Activated naive CD8-positive, alpha-beta T cell treated with anti-CD3 and anti-CD28 coated beads for 36 hours (primary cell): ENCODE data around the gene RNF223. TPM values are rescaled to one million over a fixed set of nuclear protein-coding genes. Genes with fewer than 3 reads are reported as not detected.
A peak's percentile ranks its signal among the peaks of the same experiment; 100 is the strongest.
"Not testable (repeated sequence)": the region's sequence is repeated elsewhere in the genome, so short reads cannot be mapped to it uniquely, and the experiment has no call there.

Source experiments
- DNase-seq: peaks from one replicate; pipeline ENCODE4 v3.0.0; 2021
- H3K27ac Mint-ChIP-seq: one replicate; pipeline ENCODE4 v1.8.0; 2022; ENCODE audit warnings: mild to moderate bottlenecking, moderate library complexity, mixed read lengths
- H3K27me3 Mint-ChIP-seq: one replicate; pipeline ENCODE4 v1.8.0; 2022; ENCODE audit warnings: mild to moderate bottlenecking, mixed read lengths
- H3K36me3 Mint-ChIP-seq: one replicate; pipeline ENCODE4 v1.8.0; 2021; ENCODE audit warnings: mild to moderate bottlenecking, mixed read lengths
- H3K4me1 Mint-ChIP-seq: one replicate; pipeline ENCODE4 v1.8.0; 2021; ENCODE audit warnings: mixed read lengths
- H3K4me3 Mint-ChIP-seq: one replicate; pipeline ENCODE4 v1.8.0; 2022; ENCODE audit warnings: mild to moderate bottlenecking, moderate library complexity, mixed read lengths
- H3K9me3 Mint-ChIP-seq: one replicate; pipeline ENCODE4 v1.8.0; 2022; ENCODE audit warnings: mixed read lengths
- total RNA-seq, 2 experiments: library from RNA; stranded (reverse); gene quantifications; one replicate each; pipeline ENCODE4 v1.2.3, GENCODE V29; 2021

The RNF223 gene
- total RNA-seq, 2 experiments from 2014 or later: not detected

DNA sequence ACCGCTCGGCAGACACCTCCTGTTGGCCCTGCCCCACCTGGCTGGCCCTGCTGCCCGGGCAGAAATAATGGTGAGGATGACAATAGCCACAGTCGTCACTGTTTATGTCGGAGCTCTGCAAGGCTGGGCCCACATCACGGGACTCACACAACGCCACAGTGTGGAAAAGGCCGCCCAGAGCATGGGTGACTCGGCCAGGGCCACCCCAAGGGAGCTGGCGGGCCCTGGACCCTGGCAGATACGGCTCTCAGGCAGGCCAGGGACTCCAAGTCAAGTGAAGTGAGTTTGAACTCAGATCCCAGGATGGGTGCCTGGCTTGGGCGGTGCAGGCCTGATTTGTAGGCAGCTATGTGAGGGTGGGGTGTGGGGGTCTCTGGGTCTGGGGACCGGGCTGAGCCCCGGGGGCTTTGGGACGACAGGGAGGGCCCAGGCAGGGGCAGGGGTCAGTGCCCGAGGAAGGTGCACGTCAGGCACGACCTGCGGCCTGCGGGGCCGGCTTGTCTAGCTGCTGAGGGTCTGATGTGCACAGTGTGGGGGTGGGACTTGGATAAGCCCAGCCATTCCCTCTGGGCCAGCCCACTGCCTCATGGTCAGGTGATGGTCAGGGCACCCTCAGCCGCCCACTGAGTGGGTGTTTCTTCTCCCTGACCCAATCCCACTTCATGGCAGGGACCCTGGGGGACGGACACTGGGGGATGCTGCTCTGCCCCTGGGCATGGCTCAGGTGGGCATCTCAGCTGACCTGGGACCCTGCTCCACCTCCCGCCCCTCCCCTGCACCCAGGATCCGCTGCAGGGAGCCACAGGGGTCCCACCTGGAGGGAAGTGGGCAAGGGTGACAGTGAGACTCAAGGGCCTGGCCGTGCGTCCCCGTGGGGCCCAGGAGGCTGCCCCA lies 1.0 kb downstream of the RNF223 start:
- H3K27ac Mint-ChIP-seq: no peak overlapping the region
- peaks cover 4% of the 10 kb centered on the region for H3K36me3 Mint-ChIP-seq

DNA sequence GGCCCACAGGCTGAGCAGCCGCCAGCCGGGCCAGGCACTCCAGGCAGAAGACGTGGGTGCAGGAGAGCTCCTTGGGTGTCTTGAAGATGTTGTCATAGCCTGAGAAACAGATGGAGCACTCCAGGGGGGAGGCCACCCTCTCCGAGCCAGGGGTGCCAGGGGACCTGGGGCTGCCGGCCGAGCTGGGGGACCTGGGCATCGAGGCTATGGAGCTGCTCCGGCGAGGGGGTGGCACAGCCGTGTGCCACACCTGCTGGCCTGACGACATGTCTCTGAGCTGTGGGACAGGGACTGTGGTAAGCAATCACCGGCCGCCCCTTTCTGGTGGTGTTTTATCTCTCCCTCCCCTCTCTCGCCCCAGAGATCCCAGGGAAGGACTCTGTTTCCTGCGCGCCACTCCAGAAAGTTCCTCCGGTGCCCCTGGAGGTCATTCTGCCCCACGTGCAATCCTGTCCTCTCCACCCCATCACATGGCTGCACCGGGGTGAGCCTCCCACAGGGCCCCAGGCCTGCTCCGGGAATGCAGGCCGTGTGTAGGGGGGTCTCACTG lies 1.7 kb downstream of the RNF223 start:
- Mint-ChIP-seq H3K27ac (no peak overlapping the region), H3K36me3 (peaks cover 4% of the 10 kb centered on the region), H3K4me1 (peaks cover 6% of the 10 kb centered on the region), H3K4me3 (no peak overlapping the region), H3K27me3 (peaks cover 5% of the 10 kb centered on the region), H3K9me3 (no peaks in the 10 kb centered on the region)
- DNase-seq: no peak

More for the DNA sequence above, 1.0 kb downstream of the RNF223 start:
- DNase-seq: no peak
- Mint-ChIP-seq H3K27me3 (peaks cover 5% of the 10 kb centered on the region), H3K4me3 (no peak overlapping the region), H3K4me1 (peaks cover 6% of the 10 kb centered on the region), H3K9me3 (no peaks in the 10 kb centered on the region)

DNA sequence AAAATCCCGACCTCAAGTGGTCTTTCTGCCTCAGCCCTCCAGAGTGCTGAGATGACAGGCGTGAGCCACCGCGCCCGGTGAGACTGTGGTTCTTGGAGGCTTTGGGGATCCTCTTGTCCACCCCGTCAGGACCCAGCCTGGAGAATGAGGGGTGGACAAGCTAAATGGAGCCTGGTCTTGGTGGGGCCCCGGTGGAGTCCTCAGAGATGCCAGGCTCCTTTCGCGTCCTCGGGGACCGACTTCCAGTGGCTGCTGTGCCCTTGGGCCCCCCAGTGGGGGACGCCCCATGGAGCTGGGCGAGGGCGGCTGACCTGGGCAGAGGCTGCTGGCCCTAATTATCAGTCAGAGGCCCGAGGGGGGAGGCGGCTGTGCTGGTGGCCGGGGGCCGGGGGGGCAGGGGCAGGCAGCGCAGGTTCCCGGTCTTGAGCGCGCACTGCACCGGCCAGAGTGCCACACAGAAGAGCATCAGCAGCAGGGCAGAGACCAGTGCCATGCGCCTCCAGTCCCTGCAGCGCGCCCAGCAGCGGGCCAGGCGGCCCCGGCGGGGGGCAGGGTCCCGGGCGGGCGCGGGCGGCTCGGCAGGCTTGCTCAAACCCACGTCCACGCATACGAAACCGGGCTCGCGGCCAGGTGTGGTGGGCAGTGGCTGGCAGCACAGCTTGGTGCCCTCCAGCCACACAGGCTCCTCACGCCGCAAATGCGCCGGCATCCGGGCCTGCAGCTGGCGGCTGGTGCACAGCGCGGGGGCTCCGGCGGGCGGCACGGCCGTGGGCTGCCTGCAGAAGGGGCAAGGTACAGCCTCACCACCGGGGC lies 2.4 kb downstream of the RNF223 start:
- Mint-ChIP-seq H3K27ac (no peak overlapping the region), H3K4me3 (no peak overlapping the region), H3K36me3 (peaks cover 4% of the 10 kb centered on the region), H3K4me1 (peaks cover 6% of the 10 kb centered on the region), H3K9me3 (no peaks in the 10 kb centered on the region), H3K27me3 (peaks cover 5% of the 10 kb centered on the region)
- DNase-seq: no peak

DNA sequence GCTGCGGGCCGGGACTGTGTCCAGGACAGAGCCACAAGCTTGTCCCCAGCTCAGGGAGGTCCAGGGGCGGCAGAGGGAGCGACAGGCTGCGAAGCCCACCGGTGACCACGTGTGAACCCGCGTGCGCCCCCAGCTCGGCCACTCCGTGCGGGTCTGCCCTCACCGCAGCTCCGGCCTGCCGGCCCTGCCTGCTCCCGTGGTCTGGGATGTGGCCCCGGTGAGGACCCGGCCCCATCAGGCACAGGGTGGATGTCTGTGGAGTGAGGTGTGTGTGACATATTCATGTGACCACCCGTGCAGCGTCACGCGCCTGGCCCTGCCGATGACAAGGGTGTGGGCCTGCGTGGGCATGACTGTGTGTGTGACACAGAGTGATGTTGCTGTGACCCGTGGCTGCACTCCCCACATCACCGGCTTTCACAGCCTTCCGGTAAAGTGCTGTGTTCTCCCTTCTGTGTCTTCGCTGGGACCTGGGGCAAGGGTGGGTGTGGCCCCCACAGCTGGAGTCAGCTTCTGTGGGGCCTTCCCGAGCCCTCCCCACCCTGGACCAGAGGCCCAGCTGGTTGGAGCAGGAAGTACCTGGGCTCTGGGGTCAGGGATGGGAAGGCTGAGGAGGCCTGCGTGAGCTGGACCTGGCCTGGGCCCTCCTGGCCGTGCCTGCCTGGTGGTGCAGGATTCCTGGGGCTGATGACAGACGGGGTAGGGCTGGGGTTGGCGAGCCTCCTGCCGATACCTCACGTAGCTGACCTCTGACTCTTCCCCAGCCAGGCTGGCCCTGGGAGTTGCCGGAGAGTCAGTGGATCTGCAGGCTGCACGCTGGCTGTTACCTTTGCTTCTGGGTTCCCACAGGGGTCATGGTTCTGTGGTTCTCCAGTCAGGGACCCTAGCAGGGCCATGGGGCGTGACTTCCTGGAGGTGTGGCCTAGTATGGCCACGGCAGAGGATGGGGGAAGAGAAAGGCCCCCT lies 4.1 kb downstream of the RNF223 start:
- Mint-ChIP-seq H3K4me3 (peak overlapping the region; percentile 29), H3K9me3 (no peaks in the 10 kb centered on the region), H3K27me3 (peaks cover 5% of the 10 kb centered on the region), H3K36me3 (peaks cover 4% of the 10 kb centered on the region), H3K27ac (no peak overlapping the region), H3K4me1 (peaks cover 13% of the 10 kb centered on the region)
- no peak for DNase-seq

GRCh38 chr1:1069056-1069710 lies 4.9 kb downstream of the RNF223 start:
- H3K27ac Mint-ChIP-seq: no peak overlapping the region

DNA sequence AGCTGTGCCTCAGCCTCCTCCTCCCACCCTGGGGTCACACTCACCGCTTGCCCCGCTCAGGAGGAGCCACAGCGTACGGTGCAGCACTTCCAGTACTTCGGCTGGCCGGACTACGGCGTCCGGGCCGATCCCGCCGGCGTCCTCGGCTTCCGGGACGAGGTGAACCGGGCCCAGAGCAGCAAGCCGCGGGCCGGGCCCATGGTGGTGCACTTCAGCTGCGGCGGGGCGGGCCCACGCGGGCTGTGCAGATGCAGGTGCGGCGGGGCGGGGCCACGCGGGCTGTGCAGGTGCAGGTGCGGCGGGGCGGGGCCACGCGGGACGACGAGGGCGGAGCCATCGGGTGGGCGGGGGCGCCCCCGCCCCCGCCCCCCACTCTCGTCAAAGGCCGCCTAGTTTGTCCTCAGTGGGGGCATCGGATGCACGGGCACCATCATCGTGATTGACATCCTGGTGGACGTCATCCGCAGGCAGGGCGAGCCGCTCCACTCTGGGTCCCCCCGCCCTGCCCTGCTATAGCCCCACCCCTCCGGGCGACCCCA lies 5.5 kb downstream of the RNF223 start:
- Mint-ChIP-seq H3K27me3 (no peaks in the 10 kb centered on the region), H3K4me3 (peak overlapping the region; percentile 74), H3K36me3 (peaks cover 5% of the 10 kb centered on the region), H3K9me3 (no peaks in the 10 kb centered on the region), H3K27ac (no peak overlapping the region), H3K4me1 (peaks cover 15% of the 10 kb centered on the region)
- DNase-seq: peak; percentile 53

More at GRCh38 chr1:1069056-1069710, 4.9 kb downstream of the RNF223 start:
- Mint-ChIP-seq H3K4me1 (peaks cover 15% of the 10 kb centered on the region), H3K4me3 (peak overlapping the region; percentile 74), H3K36me3 (peaks cover 4% of the 10 kb centered on the region), H3K27me3 (no peaks in the 10 kb centered on the region), H3K9me3 (no peaks in the 10 kb centered on the region)
- peak; percentile 88 for DNase-seq

DNA sequence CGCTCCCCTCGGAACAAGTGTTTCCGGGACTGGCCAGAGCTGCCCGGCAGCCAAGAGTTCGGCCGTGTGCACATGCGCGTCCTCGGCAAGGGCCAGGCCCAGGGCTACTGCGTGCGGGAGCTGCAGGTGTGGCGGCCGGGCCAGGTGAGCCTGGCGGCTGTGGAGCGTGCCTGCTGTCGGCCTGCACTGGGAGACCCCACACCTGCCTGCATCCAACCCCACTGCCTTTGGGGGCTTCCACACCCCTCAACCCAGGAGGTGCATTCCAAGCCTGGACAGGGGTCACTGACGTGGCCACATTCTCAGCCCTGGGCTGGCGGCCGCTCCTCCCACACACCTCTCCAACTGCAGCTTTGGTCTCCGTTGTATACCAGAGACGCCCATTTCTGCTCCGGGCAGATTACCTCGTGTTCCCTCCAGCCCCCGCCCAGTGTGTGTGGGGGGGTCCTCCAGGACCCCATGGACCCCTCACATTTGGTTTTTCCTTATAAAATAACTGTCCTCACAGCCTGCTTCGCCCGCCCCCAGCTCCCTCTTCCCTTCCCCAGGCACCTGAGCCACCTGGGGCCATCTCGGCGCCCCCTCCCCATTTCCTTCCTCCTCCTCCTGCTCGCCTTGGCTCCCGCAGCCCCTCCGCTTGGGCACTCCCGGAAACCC lies 6.1 kb downstream of the RNF223 start:
- Mint-ChIP-seq H3K4me1 (peaks cover 18% of the 10 kb centered on the region), H3K27ac (no peak overlapping the region), H3K4me3 (peak overlapping the region; percentile 72), H3K36me3 (peaks cover 8% of the 10 kb centered on the region), H3K9me3 (no peaks in the 10 kb centered on the region), H3K27me3 (no peaks in the 10 kb centered on the region)
- no peak for DNase-seq

- Mint-ChIP-seq H3K4me1 (peaks cover 23% of the 10 kb centered on the region), H3K27me3 (no peaks in the 10 kb centered on the region), H3K36me3 (peaks cover 8% of the 10 kb centered on the region), H3K27ac (no peak overlapping the region), H3K4me3 (no peak overlapping the region), H3K9me3 (no peaks in the 10 kb centered on the region)
- no peak for DNase-seq
These were observed 6.7 kb downstream of the RNF223 start for GRCh38 chr1:1067284-1067859.

DNA sequence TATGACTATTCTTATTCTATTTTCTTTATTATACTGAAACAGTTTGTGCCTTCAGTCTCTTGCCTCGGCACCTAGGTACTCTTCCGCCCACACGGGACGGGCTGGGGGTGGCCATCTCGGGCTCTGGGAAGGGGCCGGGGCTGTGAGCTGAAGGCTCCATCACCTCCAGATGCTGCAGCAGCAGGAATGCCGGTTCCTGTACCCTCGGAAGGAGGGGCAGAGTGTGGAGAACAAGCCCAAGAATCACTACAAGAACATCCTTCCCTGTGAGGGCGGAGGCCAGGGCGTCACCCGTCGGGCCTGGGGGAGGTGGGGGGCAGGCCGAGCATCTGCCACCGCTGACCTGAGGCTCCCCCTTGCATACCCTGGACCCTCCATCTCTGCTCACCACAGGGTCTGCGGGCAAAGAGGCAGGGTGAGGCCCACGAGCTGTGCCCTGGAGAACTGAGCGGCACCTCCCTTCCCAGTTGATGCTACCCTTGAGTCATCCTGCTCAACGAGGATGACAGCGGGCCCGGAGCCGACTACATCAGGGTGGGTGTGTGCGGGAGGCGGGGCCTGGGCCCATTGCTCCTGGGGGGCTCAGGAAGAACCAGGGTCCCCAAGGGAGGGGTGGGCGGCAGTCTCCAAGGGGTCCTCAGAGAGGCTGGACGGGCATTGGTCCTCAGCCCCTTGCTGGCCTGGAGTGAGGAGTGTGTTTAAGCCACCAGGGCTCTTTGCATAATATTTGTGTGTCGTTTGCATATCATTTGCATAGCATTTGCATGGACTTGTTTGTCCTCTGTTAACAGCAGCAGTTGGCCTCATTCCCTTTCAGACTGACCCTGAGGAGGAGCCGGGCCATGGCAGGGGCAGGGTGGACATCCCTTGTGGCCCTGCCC lies 7.5 kb downstream of the RNF223 start:
- DNase-seq: peak; percentile 48
- Mint-ChIP-seq H3K27me3 (no peaks in the 10 kb centered on the region), H3K27ac (no peak overlapping the region), H3K36me3 (peaks cover 11% of the 10 kb centered on the region), H3K4me3 (no peak overlapping the region), H3K9me3 (no peaks in the 10 kb centered on the region), H3K4me1 (peaks cover 25% of the 10 kb centered on the region)

- H3K9me3 Mint-ChIP-seq, DNase-seq, H3K27me3 Mint-ChIP-seq: not testable (repeated sequence)
- Mint-ChIP-seq H3K4me3 (peak overlapping the region; percentile 74), H3K36me3 (peaks cover 16% of the 10 kb centered on the region), H3K4me1 (peaks cover 29% of the 10 kb centered on the region), H3K27ac (peak overlapping the region; percentile 35)
These were observed 8.2 kb downstream of the RNF223 start for GRCh38 chr1:1065940-1066304.

DNA sequence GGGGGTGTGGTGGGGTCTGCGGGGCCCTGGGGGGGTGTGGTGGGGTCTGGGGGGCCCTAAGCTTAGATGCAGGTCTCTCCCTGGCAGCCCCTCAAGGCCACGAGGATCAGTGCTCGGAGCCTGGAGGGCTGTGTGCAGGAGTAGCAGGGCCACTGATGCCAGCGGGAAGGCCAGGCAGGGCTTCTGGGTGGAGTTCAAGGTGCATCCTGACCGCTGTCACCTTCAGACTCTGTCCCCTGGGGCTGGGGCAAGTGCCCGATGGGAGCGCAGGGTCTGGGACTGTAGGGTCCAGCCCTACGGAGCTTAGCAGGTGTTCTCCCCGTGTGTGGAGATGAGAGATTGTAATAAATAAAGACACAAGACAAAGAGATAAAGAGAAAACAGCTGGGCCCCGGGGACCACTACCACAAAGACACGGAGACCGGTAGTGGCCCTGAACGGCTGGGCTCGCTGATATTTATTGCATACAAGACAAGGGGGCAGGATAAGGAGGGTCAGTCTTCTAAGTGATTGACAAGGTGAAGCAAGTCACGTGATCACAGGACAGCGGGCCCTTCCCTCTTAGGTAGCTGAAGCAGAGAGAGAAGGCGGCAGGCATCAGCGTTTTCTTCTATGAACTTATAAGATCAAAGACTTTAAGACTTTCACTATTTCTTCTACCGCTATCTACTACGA lies 8.7 kb downstream of the RNF223 start:
- Mint-ChIP-seq H3K27me3 (peaks cover 3% of the 10 kb centered on the region), H3K27ac (peak overlapping the region; percentile 35), H3K9me3 (no peaks in the 10 kb centered on the region), H3K36me3 (peaks cover 20% of the 10 kb centered on the region), H3K4me3 (peak overlapping the region; percentile 74), H3K4me1 (peaks cover 32% of the 10 kb centered on the region)
- no peak for DNase-seq
